Measurements from ENCODE around the gene EPDR1.

EPDR1 gene

GRCh38 chr7:37920305-37920848 lies at the start of gene EPDR1:
Gene EPDR1 (plus strand): TSS chr7:37920640. CDS start chr7:37920940, 300 bp downstream.
- no peak for DNase-seq

GRCh38 chr7:37882086-37882485 lies 38.4 kb upstream of the EPDR1 start:
- DNase-seq = no peak

- no peak for DNase-seq
Observed at GRCh38 chr7:37893359-37893758, 27.1 kb upstream of the EPDR1 start.

- no peak for DNase-seq
Observed at GRCh38 chr7:37894671-37895070, 25.8 kb upstream of the EPDR1 start.

- DNase-seq = no peak
Observed at GRCh38 chr7:37899712-37900247, 20.7 kb upstream of the EPDR1 start.

GRCh38 chr7:37901236-37901827 lies 19.1 kb upstream of the EPDR1 start:
- no peak for DNase-seq

GRCh38 chr7:37901890-37902524 lies 18.4 kb upstream of the EPDR1 start:
- no peak for DNase-seq

GRCh38 chr7:37908221-37908788 lies 12.1 kb upstream of the EPDR1 start:
- no peak for DNase-seq

GRCh38 chr7:37912756-37913155 lies 7.7 kb upstream of the EPDR1 start:
- no peak for DNase-seq

- DNase-seq = no peak
Observed at GRCh38 chr7:37915438-37915837, 5.0 kb upstream of the EPDR1 start.

GRCh38 chr7:37916017-37916672 lies 4.3 kb upstream of the EPDR1 start:
- DNase-seq = no peak

- DNase-seq = no peak
Observed at GRCh38 chr7:37916673-37917660, 3.5 kb upstream of the EPDR1 start, which contains the start of gene SFRP4. Gene SFRP4 (minus strand): TSS chr7:37916817. CDS start chr7:37916537, 280 bp downstream.

GRCh38 chr7:37918526-37918925 lies 1.9 kb upstream of the EPDR1 start:
- no peak for DNase-seq

- no peak for DNase-seq
Observed at GRCh38 chr7:37920849-37921805, 687 bp downstream of the EPDR1 start.

- DNase-seq = no peak
Observed at GRCh38 chr7:37921876-37922275, 1.4 kb downstream of the EPDR1 start.

GRCh38 chr7:37923996-37924395 lies 3.6 kb downstream of the EPDR1 start:
- no peak for DNase-seq

- DNase-seq = no peak
Observed at GRCh38 chr7:37924491-37925041, 4.1 kb downstream of the EPDR1 start.

- no peak for DNase-seq
Observed at GRCh38 chr7:37925620-37926019, 5.2 kb downstream of the EPDR1 start.

GRCh38 chr7:37927773-37928444 lies 7.5 kb downstream of the EPDR1 start:
- DNase-seq = no peak

- DNase-seq = no peak
Observed at GRCh38 chr7:37928878-37929277, 8.4 kb downstream of the EPDR1 start.
